ENCODE measurements around the gene OSBPL10. TPM values are rescaled to one million over a fixed set of nuclear protein-coding genes. Genes with fewer than 3 reads are reported as not detected.

The OSBPL10 gene
- total RNA-seq, 1 donor from 2014 or later, result 3.8 TPM

GRCh38 chr3:31967592-31967991 is 13.5 kb downstream of the OSBPL10 start:
- Mint-ChIP-seq H3K36me3 (ENCODE audit: unreplicated experiment) (no peaks in the 10 kb centered on the region), H3K4me3 (ENCODE audit: unreplicated experiment) (no peak overlapping the region), H3K9me3 (ENCODE audit: unreplicated experiment) (no peaks in the 10 kb centered on the region), H3K27ac (ENCODE audit: unreplicated experiment) (no peak overlapping the region), H3K27me3 (ENCODE audit: unreplicated experiment) (peaks cover 1% of the 10 kb centered on the region), H3K4me1 (ENCODE audit: low read depth, unreplicated experiment) (no peaks in the 10 kb centered on the region)
- no peak for TF ChIP-seq CTCF (IDR thresholded peaks at IDR 0.05; ENCODE audit: partially characterized antibody, unreplicated experiment)
- DNase-seq, result no peak

GRCh38 chr3:31966978-31967591 is 14.0 kb downstream of the OSBPL10 start:
- H3K4me1 Mint-ChIP-seq (ENCODE audit: low read depth, unreplicated experiment), result no peaks in the 10 kb centered on the region
- no peak overlapping the region for H3K27ac Mint-ChIP-seq (ENCODE audit: unreplicated experiment)
- no peak for DNase-seq

GRCh38 chr3:31962801-31963205 is 18.3 kb downstream of the OSBPL10 start:
- Mint-ChIP-seq H3K4me1 (ENCODE audit: low read depth, unreplicated experiment) (peaks cover 34% of the 10 kb centered on the region), H3K9me3 (ENCODE audit: unreplicated experiment) (peaks cover 2% of the 10 kb centered on the region), H3K27ac (ENCODE audit: unreplicated experiment) (no peak overlapping the region), H3K27me3 (ENCODE audit: unreplicated experiment) (peaks cover 1% of the 10 kb centered on the region), H3K4me3 (ENCODE audit: unreplicated experiment) (no peak overlapping the region), H3K36me3 (ENCODE audit: unreplicated experiment) (no peaks in the 10 kb centered on the region)
- TF ChIP-seq CTCF (IDR thresholded peaks at IDR 0.05; ENCODE audit: partially characterized antibody, unreplicated experiment), result no peak
- no peak for DNase-seq

More at GRCh38 chr3:31966978-31967591, 14.0 kb downstream of the OSBPL10 start:
- H3K9me3 Mint-ChIP-seq (ENCODE audit: unreplicated experiment), result no peaks in the 10 kb centered on the region
- H3K4me3 Mint-ChIP-seq (ENCODE audit: unreplicated experiment), result no peak overlapping the region
- TF ChIP-seq CTCF (IDR thresholded peaks at IDR 0.05; ENCODE audit: partially characterized antibody, unreplicated experiment), result no peak
- H3K27me3 Mint-ChIP-seq (ENCODE audit: unreplicated experiment), result peaks cover 1% of the 10 kb centered on the region
- no peaks in the 10 kb centered on the region for H3K36me3 Mint-ChIP-seq (ENCODE audit: unreplicated experiment)

- Mint-ChIP-seq H3K36me3 (ENCODE audit: unreplicated experiment) (peaks cover 1% of the 10 kb centered on the region), H3K27ac (ENCODE audit: unreplicated experiment) (peak overlapping the region; percentile 72), H3K4me1 (ENCODE audit: low read depth, unreplicated experiment) (peaks cover 35% of the 10 kb centered on the region), H3K4me3 (ENCODE audit: unreplicated experiment) (peak overlapping the region; percentile 69), H3K9me3 (ENCODE audit: unreplicated experiment) (peaks cover 2% of the 10 kb centered on the region), H3K27me3 (ENCODE audit: unreplicated experiment) (peaks cover 1% of the 10 kb centered on the region)
- no peak for TF ChIP-seq CTCF (IDR thresholded peaks at IDR 0.05; ENCODE audit: partially characterized antibody, unreplicated experiment)
- DNase-seq, result no peak
Measured at GRCh38 chr3:31960793-31961431, 20.1 kb downstream of the OSBPL10 start.

All from glutamatergic neuron (in vitro differentiated cells).